Umbilical cord (tissue), 2 donors: Measurements from ENCODE around the gene CMSS1. TPM values are rescaled to one million over a fixed set of nuclear protein-coding genes. Genes with fewer than 3 reads are reported as not detected.

Experiments
- DNase-seq: peaks from one replicate; pipeline ENCODE4 v3.0.0-alpha.2; 2015; ENCODE audit warnings: low spot score
- total RNA-seq: library from RNA; depleted of rRNA; stranded (reverse); fragments of >200 nt; gene quantifications from one replicate; pipeline ENCODE4 v1.2.3, GENCODE V29; 2014; ENCODE audit warnings: low replicate concordance; ENCODE audit not compliant: insufficient read depth

CMSS1 gene
- total RNA-seq, 1 donor from 2014 or later: 13.7 TPM

- DNase-seq: no peak
Observed at GRCh38 chr3:99874237-99875002, 56.8 kb downstream of the CMSS1 start.

- DNase-seq: peak; percentile 81
Observed at GRCh38 chr3:99875581-99875928, 57.9 kb downstream of the CMSS1 start.

GRCh38 chr3:99875929-99876841 lies 58.5 kb downstream of the CMSS1 start:
- peak; percentile 87 for DNase-seq

GRCh38 chr3:99877031-99877579 lies 59.4 kb downstream of the CMSS1 start:
- DNase-seq: no peak

- no peak for DNase-seq
Observed at GRCh38 chr3:99878005-99878404, 60.3 kb downstream of the CMSS1 start.

GRCh38 chr3:99879275-99879674 lies 61.6 kb downstream of the CMSS1 start:
- no peak for DNase-seq

GRCh38 chr3:99881121-99881524 lies 63.5 kb downstream of the CMSS1 start:
- no peak for DNase-seq

- no peak for DNase-seq
Observed at GRCh38 chr3:99882436-99883137, 64.9 kb downstream of the CMSS1 start.

GRCh38 chr3:99883138-99883461 lies 65.4 kb downstream of the CMSS1 start:
- DNase-seq: no peak

GRCh38 chr3:99883693-99884092 lies 66.0 kb downstream of the CMSS1 start:
- no peak for DNase-seq

GRCh38 chr3:99884484-99884883 lies 66.8 kb downstream of the CMSS1 start:
- DNase-seq: no peak

- DNase-seq: no peak
Observed at GRCh38 chr3:99885085-99885484, 67.4 kb downstream of the CMSS1 start.

- DNase-seq: no peak
Observed at GRCh38 chr3:99885851-99886250, 68.2 kb downstream of the CMSS1 start.

GRCh38 chr3:99891610-99892285 lies 74.1 kb downstream of the CMSS1 start:
- no peak for DNase-seq

- no peak for DNase-seq
Observed at GRCh38 chr3:99892332-99892731, 74.7 kb downstream of the CMSS1 start.

- no peak for DNase-seq
Observed at GRCh38 chr3:99895131-99895696, 77.6 kb downstream of the CMSS1 start.

GRCh38 chr3:99895703-99896441 lies 78.2 kb downstream of the CMSS1 start:
- peak; percentile 57 for DNase-seq

GRCh38 chr3:99896482-99896881 lies 78.8 kb downstream of the CMSS1 start:
- no peak for DNase-seq

- DNase-seq: no peak
Observed at GRCh38 chr3:99899603-99900002, 81.9 kb downstream of the CMSS1 start.

GRCh38 chr3:99900248-99900647 lies 82.6 kb downstream of the CMSS1 start:
- DNase-seq: no peak
